H1 (cell line): ENCODE results near the gene AVPI1. TPM values are rescaled to one million over a fixed set of nuclear protein-coding genes. Genes with fewer than 3 reads are reported as not detected.

Experiments used
- CTCF ChIA-PET: fragments of 300-600 bp; sonication (Branson Sonifier 250); formaldehyde crosslinking; loops from one replicate; lab custom pipeline; 2021; ENCODE audit not compliant: partially characterized antibody; lab: Charles Lee
- POLR2A ChIA-PET: fragments of 300-600 bp; sonication (Branson Sonifier 250); formaldehyde crosslinking; loops from one replicate; lab custom pipeline; 2021; ENCODE audit warnings: inconsistent platforms; ENCODE audit not compliant: partially characterized antibody; lab: Charles Lee
- DNase-seq, 2 experiments: peaks; one replicate each; pipeline versions ENCODE4 v3.0.0 to v3.0.0-alpha.2; 2010 to 2022; ENCODE audit warnings: low spot score in 2 of 2, low read depth in 1 of 2, mixed read lengths in 1 of 2
- FAIRE-seq: peaks from 2 replicates; lab custom pipeline; 2011; peaks lifted over from hg19 to GRCh38; lab: Jason Lieb, UNC
- H2AFZ ChIP-seq: 2 replicates; pipeline ENCODE4 v1.8.1; 2012; ENCODE audit warnings: low read length, inconsistent platforms
- H2AK5ac ChIP-seq: 2 replicates; pipeline ENCODE4 v1.6.1; 2013; ENCODE audit warnings: low read depth, low read length
- H2BK120ac ChIP-seq: replicated peaks from 2 replicates; pipeline ENCODE3; 2013; ENCODE audit warnings: low read depth, low read length, inconsistent platforms
- H2BK12ac ChIP-seq: 2 replicates; pipeline ENCODE4 v1.6.1; 2013; ENCODE audit warnings: low read depth, low read length
- H2BK15ac ChIP-seq: 2 replicates; pipeline ENCODE4 v1.6.1; 2013; ENCODE audit warnings: low read length
- H2BK20ac ChIP-seq: 2 replicates; pipeline ENCODE4 v1.6.1; 2013; ENCODE audit warnings: low read length
- H2BK5ac ChIP-seq: 2 replicates; pipeline ENCODE4 v1.6.1; 2013; ENCODE audit warnings: low read depth, low read length
- H3K14ac ChIP-seq: 2 replicates; pipeline ENCODE4 v1.6.1; 2013; ENCODE audit warnings: inconsistent platforms; ENCODE audit not compliant: insufficient read length
- H3K18ac ChIP-seq: 2 replicates; pipeline ENCODE4 v1.6.1; 2013; ENCODE audit warnings: low read length; ENCODE audit errors: extremely low read depth
- H3K23ac ChIP-seq: 2 replicates; pipeline ENCODE4 v1.6.1; 2013; ENCODE audit warnings: inconsistent platforms; ENCODE audit not compliant: insufficient read length
- H3K23me2 ChIP-seq: 2 replicates; pipeline ENCODE4 v1.6.1; 2013; ENCODE audit warnings: low read depth, low read length
- H3K27ac ChIP-seq: 2 replicates; pipeline ENCODE4 v1.6.1; 2011; ENCODE audit warnings: low read depth, low read length, inconsistent platforms
- H3K27me3 ChIP-seq, 4 experiments: replicated peaks in 1 of 4; 1 replicate in 1 of 4; 2 replicates in 3 of 4; pipeline versions ENCODE4 v1.6.1 to v1.8.1; 2011 to 2013; ENCODE audit warnings: low read length in 3 of 4, mild to moderate bottlenecking in 3 of 4, inconsistent platforms in 2 of 4, mixed read lengths in 2 of 4, moderate library complexity in 1 of 4; ENCODE audit not compliant: control insufficient read depth in 3 of 4, insufficient read depth in 3 of 4; ENCODE audit errors: extremely low read depth in 1 of 4
- H3K36me3 ChIP-seq, 4 experiments: 2 replicates each; pipeline versions ENCODE4 v1.6.1 to v1.8.1; 2011 to 2013; ENCODE audit warnings: mild to moderate bottlenecking in 4 of 4, low read length in 3 of 4, moderate library complexity in 2 of 4, control low read depth in 1 of 4, inconsistent platforms in 1 of 4; ENCODE audit not compliant: insufficient read depth in 4 of 4, control insufficient read depth in 2 of 4
- H3K4ac ChIP-seq: replicated peaks from 2 replicates; pipeline ENCODE3; 2013; ENCODE audit warnings: low read length, low read depth, mixed read lengths, inconsistent platforms; ENCODE audit not compliant: insufficient read length
- H3K4me1 ChIP-seq, 4 experiments: replicated peaks in 1 of 4; 1 replicate in 1 of 4; 2 replicates in 3 of 4; pipeline versions ENCODE4 v1.6.1 to v1.8.1; 2011 to 2013; ENCODE audit warnings: low read length in 3 of 4, inconsistent platforms in 2 of 4, mixed read lengths in 1 of 4; ENCODE audit not compliant: insufficient read depth in 4 of 4, control insufficient read depth in 3 of 4
- H3K4me2 ChIP-seq, 2 experiments: 2 replicates each; pipeline versions ENCODE4 v1.6.1 to v1.8.1; 2011 to 2013; ENCODE audit warnings: low read depth in 2 of 2, low read length in 2 of 2, control low read depth in 1 of 2, inconsistent platforms in 1 of 2, mild to moderate bottlenecking in 1 of 2; ENCODE audit not compliant: insufficient read depth in 1 of 2
- H3K4me3 ChIP-seq, 4 experiments: fragments of 200-600, 300-600 bp in 1 of 4; sonication (generic), shearing (Covaris generic), sonication (Bioruptor Twin) in 1 of 4; 2 replicates each; pipeline versions ENCODE4 v1.5.1 to v1.8.1; 2011 to 2016; ENCODE audit warnings: low read length in 4 of 4, low read depth in 3 of 4, control low read depth in 2 of 4, inconsistent platforms in 2 of 4, mild to moderate bottlenecking in 2 of 4, mixed read lengths in 1 of 4, moderate library complexity in 1 of 4; ENCODE audit not compliant: insufficient read depth in 2 of 4; ENCODE audit errors: extremely low read depth in 1 of 4
- H3K56ac ChIP-seq: replicated peaks from 2 replicates; pipeline ENCODE3; 2013; ENCODE audit warnings: low read depth, mild to moderate bottlenecking, mixed read lengths, low read length, inconsistent platforms; ENCODE audit not compliant: insufficient read length
- H3K79me1 ChIP-seq: 2 replicates; pipeline ENCODE4 v1.6.1; 2013; ENCODE audit warnings: low read depth, low read length, control low read depth
- H3K79me2 ChIP-seq, 2 experiments: 2 replicates each; pipeline versions ENCODE4 v1.6.1 to v1.8.1; 2012 to 2013; ENCODE audit warnings: low read length in 2 of 2, mild to moderate bottlenecking in 2 of 2, inconsistent platforms in 1 of 2; ENCODE audit not compliant: insufficient read depth in 2 of 2, control insufficient read depth in 1 of 2
- H3K9ac ChIP-seq, 4 experiments: replicated peaks in 1 of 4; 1 replicate in 1 of 4; 2 replicates in 3 of 4; pipeline versions ENCODE4 v1.6.1 to v1.8.1; 2011 to 2013; ENCODE audit warnings: low read depth in 3 of 4, low read length in 3 of 4, control low read depth in 2 of 4, mild to moderate bottlenecking in 2 of 4, moderate library complexity in 2 of 4, inconsistent platforms in 1 of 4; ENCODE audit errors: extremely low read depth in 1 of 4
- H3K9me3 ChIP-seq, 2 experiments: 2 replicates each; pipeline versions ENCODE4 v1.6.1 to v1.8.1; 2012 to 2013; ENCODE audit warnings: mild to moderate bottlenecking in 2 of 2, moderate library complexity in 2 of 2, control low read depth in 1 of 2, inconsistent platforms in 1 of 2, low read depth in 1 of 2, low read length in 1 of 2, mixed read lengths in 1 of 2; ENCODE audit not compliant: insufficient read depth in 2 of 2
- H4K20me1 ChIP-seq, 2 experiments: replicated peaks in 1 of 2; 2 replicates each; pipeline versions ENCODE3 to v1.8.1; 2011 to 2013; ENCODE audit warnings: inconsistent platforms in 2 of 2, low read length in 2 of 2, mild to moderate bottlenecking in 1 of 2; ENCODE audit not compliant: insufficient read depth in 2 of 2, control insufficient read depth in 1 of 2
- H4K5ac ChIP-seq: 2 replicates; pipeline ENCODE4 v1.6.1; 2013; ENCODE audit warnings: low read length, low read depth, mixed read lengths, inconsistent platforms; ENCODE audit not compliant: insufficient read length
- H4K8ac ChIP-seq: 2 replicates; pipeline ENCODE4 v1.8.0; 2013; ENCODE audit warnings: mild to moderate bottlenecking, moderate library complexity, low read length, inconsistent platforms; ENCODE audit not compliant: insufficient read depth; ENCODE audit errors: extremely low read depth
- H4K91ac ChIP-seq: replicated peaks from 2 replicates; pipeline ENCODE3; 2013; ENCODE audit warnings: low read length, mixed read lengths, inconsistent platforms; ENCODE audit not compliant: insufficient read length
- ASH2L ChIP-seq: fragments of 200-600, 300-600 bp; sonication (generic); IDR thresholded peaks from one replicate; pipeline ENCODE4 v1.7.1; 2017; ENCODE audit warnings: low read length
- ATF3 ChIP-seq: IDR thresholded peaks from 2 replicates; pipeline ENCODE4 v1.6.1; 2011; ENCODE audit warnings: low read depth, mild to moderate bottlenecking, low read length; ENCODE audit not compliant: insufficient read depth
- CHD2 ChIP-seq: IDR thresholded peaks from 2 replicates; pipeline ENCODE4 v1.6.1; 2012; ENCODE audit warnings: low read length, improper control_type of control experiment
- JUND ChIP-seq: IDR thresholded peaks from 2 replicates; pipeline ENCODE4 v1.6.1; 2011; ENCODE audit warnings: mild to moderate bottlenecking, improper control_type of control experiment, low read length
- NANOG ChIP-seq: IDR thresholded peaks from 2 replicates; pipeline ENCODE4 v1.6.1; 2011; ENCODE audit warnings: low read length, low read depth, mild to moderate bottlenecking, inconsistent platforms; ENCODE audit not compliant: insufficient read depth, poor library complexity, severe bottlenecking
- POLR2A ChIP-seq, 2 experiments: IDR thresholded peaks; 1 replicate in 1 of 2; 2 replicates in 1 of 2; pipeline ENCODE4 v1.6.1; 2011; ENCODE audit warnings: low read depth in 2 of 2, low read length in 2 of 2, mild to moderate bottlenecking in 2 of 2; ENCODE audit errors: control extremely low read depth in 1 of 2
- SIX5 ChIP-seq: IDR thresholded peaks from 2 replicates; pipeline ENCODE4 v1.6.1; 2011; ENCODE audit warnings: mild to moderate bottlenecking, low read depth, low read length
- SP2 ChIP-seq: IDR thresholded peaks from 2 replicates; pipeline ENCODE4 v1.6.1; 2012; ENCODE audit warnings: mild to moderate bottlenecking, low read length, inconsistent platforms
- TEAD4 ChIP-seq: IDR thresholded peaks from 2 replicates; pipeline ENCODE4 v1.6.1; 2012; ENCODE audit warnings: low read depth, low read length, inconsistent platforms, mixed read lengths
- ZNF274 ChIP-seq: IDR thresholded peaks from 2 replicates; pipeline ENCODE4 v1.7.0; 2012; ENCODE audit warnings: low read length, borderline replicate concordance; ENCODE audit errors: extremely low read depth
- WGBS, 2 experiments: shearing (Covaris generic) in 1 of 2; methylation state at CpG; one replicate each; pipeline versions ENCODE4 v1.1.6 to v1.1.7; 2013 to 2015; ENCODE audit warnings: low lambda C conversion rate in 2 of 2, mixed read lengths in 2 of 2, inconsistent platforms in 1 of 2, low coverage in 1 of 2, missing lambda C conversion rate in 1 of 2; ENCODE audit not compliant: insufficient replicate concordance in 2 of 2, insufficient coverage in 1 of 2, insufficient read length in 1 of 2; ENCODE audit errors: extremely low coverage in 1 of 2, missing lambda C conversion rate in 1 of 2; 5-methylcytosine and 5-hydroxymethylcytosine counted together
- polyA plus RNA-seq, 7 experiments: library from polyadenylated mRNA; depleted of rRNA in 3 of 7; stranded (reverse) in 5 of 7; unstranded in 2 of 7; fragments of >200 nt in 5 of 7; fragments of 200-250 nt in 2 of 7; gene quantifications; 1 replicate in 5 of 7; 2 replicates in 1 of 7; 4 replicates in 1 of 7; pipeline versions ENCODE4 v1.2.1 to v1.2.3, GENCODE V29; 2011 to 2013; ENCODE audit warnings: missing spikeins in 2 of 7, mixed read lengths in 2 of 7
- total RNA-seq: library from RNA; stranded (reverse); fragmentation: NEBNext Ultra II Directional; extraction: Animal tissue kit (Norgen Biotek cat#: 25700); gene quantifications from 2 replicates; pipeline ENCODE4 v1.2.1, GENCODE V29; 2021

AVPI1 gene
- total and polyA plus RNA-seq, 2 of the 8 experiments (the other 6 are each of a cell fraction or from before 2014, with no cell fraction given): 9.0 to 13.5 TPM

- H2BK12ac ChIP-seq: no peak overlapping the region
- ChIA-PET POLR2A (interaction anchor here (0.7 to 15.1 kb wide), 5 partner anchors 9 to 59 kb away, joined by 3 to 234 read pairs (median 7); partner anchors contain the start of genes AVPI1, MARVELD1 and ZFYVE27), CTCF (interaction anchor here (0.6 to 15.1 kb wide), 5 partner anchors 11 to 412 kb away, joined by 3 to 773 read pairs (median 23); partner anchors contain the start of genes MARVELD1 and R3HCC1L)
- H3K4me2 ChIP-seq: no peak overlapping the region
- H3K4ac ChIP-seq: no peak overlapping the region
- FAIRE-seq: no peak
- H4K5ac ChIP-seq: no peak overlapping the region
- H3K27me3 ChIP-seq: no peaks in the 10 kb centered on the region
- H3K79me2 ChIP-seq: no peaks in the 10 kb centered on the region
- no peak overlapping the region for H3K23ac ChIP-seq
- no peak for DNase-seq
- no peak overlapping the region for H3K9ac ChIP-seq
- H2BK5ac ChIP-seq: no peak overlapping the region
- H2BK120ac ChIP-seq: no peak overlapping the region
- H3K27ac ChIP-seq: no peak overlapping the region
- WGBS, 2 experiments: 85% methylated on average over 12 of the region's 12 CpGs; no CpG with 5 or more reads in 1 of the 2 experiments
- no peak overlapping the region for H2BK20ac ChIP-seq
- no peak overlapping the region for H3K18ac ChIP-seq
- no peak overlapping the region for H3K4me3 ChIP-seq
- no peak overlapping the region; the same call in 1 of the 2 replicates for H4K8ac ChIP-seq
- no peak overlapping the region for H3K56ac ChIP-seq
- no peak overlapping the region for H3K14ac ChIP-seq
- H3K9me3 ChIP-seq: no peaks in the 10 kb centered on the region
- no peak overlapping the region for H2AK5ac ChIP-seq
- peaks cover 0 to 13% (median 3%) of the 10 kb centered on the region in 4 experiments; a peak in 3 of 8 replicates for H3K36me3 ChIP-seq
- 0 out of 2 replicates have a peak, but pooled peaks cover 2% of the 10 kb centered on the region for H3K79me1 ChIP-seq
- H2AFZ ChIP-seq: no peak overlapping the region
- no peak overlapping the region for H4K91ac ChIP-seq
- no peaks in the 10 kb centered on the region for H3K23me2 ChIP-seq
- H3K4me1 ChIP-seq: peaks cover 0 to 11% (median 7%) of the 10 kb centered on the region in 4 experiments; a peak in 4 of 7 replicates
- no peak overlapping the region for H2BK15ac ChIP-seq
- H4K20me1 ChIP-seq: no peaks in the 10 kb centered on the region
- no peak for TF ChIP-seq SP2
- TF ChIP-seq POLR2A (IDR thresholded peaks at IDR 0.05; ENCODE audit: control extremely low read depth in 1 of 2, low read depth in 2 of 2, low read length in 2 of 2): no peak
- TF ChIP-seq NANOG: no peak
- TF ChIP-seq TEAD4: no peak
- no peak for TF ChIP-seq ATF3
- TF ChIP-seq CHD2: no peak
- TF ChIP-seq ASH2L: no peak
- TF ChIP-seq ZNF274: no peak
- TF ChIP-seq SIX5: no peak
- no peak for TF ChIP-seq JUND
Measured at GRCh38 chr10:97721871-97722780, 35.1 kb upstream of the AVPI1 start.
